Right lobe of liver (tissue), 6 donors: ENCODE measurements around the gene S100A1. TPM values are rescaled to one million over a fixed set of nuclear protein-coding genes. Genes with fewer than 3 reads are reported as not detected.
"Not testable (repeated sequence)": the region's sequence is repeated elsewhere in the genome, so short reads cannot be mapped to it uniquely, and the experiment has no call there.

Experiments used
- ATAC-seq, 4 donors: fragments of 200-7000 bp; cut with Tn5 transposase; one replicate each; pipeline ENCODE4 v1.9.1; 2020; ENCODE audit warnings: mild to moderate bottlenecking in 4 of 4, moderate library complexity in 4 of 4
- DNase-seq, 3 donors: peaks; one replicate each; pipeline ENCODE4 v3.0.0-alpha.2; 2020
- H3K27ac ChIP-seq, 3 donors: fragments of 200-600 bp; one replicate each; pipeline ENCODE4 v1.8.0; 2022
- H3K27me3 ChIP-seq, 2 donors: fragments of 200-600 bp; one replicate each; pipeline ENCODE4 v1.8.0; 2022
- H3K36me3 ChIP-seq, 4 donors: fragments of 200-600 bp; sonication (generic) in 1 of 4; one replicate each; pipeline versions ENCODE4 v1.5.1 to v1.8.0; 2017 to 2022; ENCODE audit warnings: control low read depth in 1 of 4
- H3K4me1 ChIP-seq, 4 donors: fragments of 200-600 bp; sonication (generic) in 1 of 4; one replicate each; pipeline versions ENCODE4 v1.5.1 to v1.8.0; 2017 to 2022; ENCODE audit warnings: control low read depth in 1 of 4
- H3K4me3 ChIP-seq, 3 donors: fragments of 200-600 bp; one replicate each; pipeline ENCODE4 v1.8.0; 2022
- H3K9me3 ChIP-seq, 4 donors: fragments of 200-600 bp; sonication (generic) in 1 of 4; one replicate each; pipeline versions ENCODE4 v1.5.1 to v1.8.0; 2017 to 2022; ENCODE audit warnings: control low read depth in 1 of 4
- CTCF ChIP-seq, 4 donors: fragments of 200-600 bp in 3 of 4; fragments of 450-650 bp in 1 of 4; IDR thresholded peaks; one replicate each; pipeline versions ENCODE4 v1.5.1 to v1.8.0; 2016 to 2022; ENCODE audit warnings: antibody characterized with exemption in 4 of 4, mild to moderate bottlenecking in 2 of 4
- POLR2A ChIP-seq: fragments of 450-650 bp; IDR thresholded peaks from one replicate; pipeline ENCODE4 v1.6.1; 2017; ENCODE audit warnings: antibody characterized with exemption, mild to moderate bottlenecking
- WGBS: methylation state at CpG from one replicate; pipeline ENCODE4 v1.1.6; 2018; ENCODE audit warnings: low coverage, low lambda C conversion rate; ENCODE audit not compliant: insufficient coverage; ENCODE audit errors: missing lambda C conversion rate; 5-methylcytosine and 5-hydroxymethylcytosine counted together
- intact Hi-C, 2 donors: fragments of 100-400 bp; cut with DNase I; formaldehyde crosslinking; loops; one replicate each; pipeline versions ENCODE4 v1.11.2 to v1.14.1; 2022
- total RNA-seq, 6 experiments: library from RNA; depleted of rRNA in 2 of 6; stranded (reverse); fragments of >200 nt in 2 of 6; fragmentation: NEBNext Ultra II Directional in 3 of 6; extraction: Animal tissue kit (Norgen Biotek cat#: 25700) in 3 of 6; gene quantifications; one replicate each; pipeline versions ENCODE4 v1.1.0 to v1.2.4, GENCODE V29; 2016 to 2023
- donor health status: DM: no; HTN: yes; CAD: no.
- donor health status: DM: no; HTN: no; CAD: no.
- donor health status: DM: no; HTN: no; CAD: no.
- donor health status: DM: no; HTN: yes; CAD: no.
- donor health status: DM: no; HTN: yes; CAD: no.

S100A1 gene
- total RNA-seq, 6 experiments from 2014 or later: 0.40 to 2.1 (median 1.0) TPM

- DNase-seq (no peak), ATAC-seq (no peak)
- H3K4me3 ChIP-seq: no peak overlapping the region
- H3K4me1 ChIP-seq: no peaks in the 10 kb centered on the region
- no peaks in the 10 kb centered on the region for H3K27me3 ChIP-seq
- intact Hi-C loops: no loop called here
- no peak for TF ChIP-seq CTCF (IDR thresholded peaks at IDR 0.05)
- 80% methylated on average over 2 of the region's 2 CpGs for WGBS
- H3K36me3 ChIP-seq: no peaks in the 10 kb centered on the region
- no peak overlapping the region for H3K27ac ChIP-seq
- no peaks in the 10 kb centered on the region for H3K9me3 ChIP-seq
These were observed 44.3 kb upstream of the S100A1 start for GRCh38 chr1:153583976-153584375.

GRCh38 chr1:153585006-153585405, 43.2 kb upstream of the S100A1 start:
- Histone ChIP-seq H3K4me3 (no peak overlapping the region), H3K27me3 (no peaks in the 10 kb centered on the region), H3K4me1 (no peaks in the 10 kb centered on the region), H3K27ac (no peak overlapping the region), H3K36me3 (no peaks in the 10 kb centered on the region), H3K9me3 (no peaks in the 10 kb centered on the region)
- TF ChIP-seq CTCF (IDR thresholded peaks at IDR 0.05) (no peak), POLR2A (no peak)
- intact Hi-C loops: no loop called here
- DNase-seq: no peak
- peak in 3 of 4 donors; percentile 22 to 49 (median 26) for ATAC-seq
- 63% methylated on average over 1 of the region's 1 CpG for WGBS

- ATAC-seq (no peak), DNase-seq (no peak)
- Histone ChIP-seq H3K27me3 (no peaks in the 10 kb centered on the region), H3K4me1 (no peaks in the 10 kb centered on the region), H3K4me3 (no peak overlapping the region), H3K27ac (no peak overlapping the region), H3K9me3 (no peaks in the 10 kb centered on the region), H3K36me3 (no peaks in the 10 kb centered on the region)
- no peak for TF ChIP-seq POLR2A
- no peak for TF ChIP-seq CTCF (IDR thresholded peaks at IDR 0.05)
- WGBS: 20% methylated on average over 1 of the region's 1 CpG
- intact Hi-C loops: no loop called here
These were observed 41.9 kb upstream of the S100A1 start for GRCh38 chr1:153586347-153586746.

GRCh38 chr1:153587314-153587713, 40.9 kb upstream of the S100A1 start:
- TF ChIP-seq POLR2A (no peak), CTCF (IDR thresholded peaks at IDR 0.05) (no peak)
- Histone ChIP-seq H3K27ac (no peak overlapping the region), H3K36me3 (no peaks in the 10 kb centered on the region), H3K4me3 (no peak overlapping the region), H3K9me3 (no peaks in the 10 kb centered on the region), H3K4me1 (no peaks in the 10 kb centered on the region), H3K27me3 (no peaks in the 10 kb centered on the region)
- WGBS: 43% methylated on average over 4 of the region's 5 CpGs
- no peak for DNase-seq
- intact Hi-C loops: no loop called here
- ATAC-seq: peak in 2 of 4 donors; percentile 36 to 58

GRCh38 chr1:153588033-153588432, 40.2 kb upstream of the S100A1 start:
- H3K4me3 ChIP-seq, intact Hi-C loops, H3K9me3 ChIP-seq, ATAC-seq, H3K36me3 ChIP-seq, H3K27me3 ChIP-seq, DNase-seq, H3K4me1 ChIP-seq, H3K27ac ChIP-seq: not testable (repeated sequence)
- WGBS: 89% methylated on average over 8 of the region's 10 CpGs
